Esophagus squamous epithelium (tissue), 4 donors: Measurements from ENCODE around the gene RTKN.

Source experiments
- POLR2A ChIP-seq, 4 donors: fragments of 450-650 bp; IDR thresholded peaks; one replicate each; pipeline ENCODE4 v1.6.1; 2017; ENCODE audit warnings: antibody characterized with exemption in 4 of 4, mild to moderate bottlenecking in 4 of 4, moderate library complexity in 3 of 4
- TF ChIP-seq, protein P1 (sequence below), 6 experiments: fragments of 450-650 bp in 4 of 6; fragments of 200-600 bp in 2 of 6; sonication (generic) in 2 of 6; IDR thresholded peaks; one replicate each; pipeline ENCODE4 v1.5.1; 2016 to 2019; ENCODE audit warnings: antibody characterized with exemption in 6 of 6, mild to moderate bottlenecking in 4 of 6, moderate library complexity in 4 of 6

DNA sequence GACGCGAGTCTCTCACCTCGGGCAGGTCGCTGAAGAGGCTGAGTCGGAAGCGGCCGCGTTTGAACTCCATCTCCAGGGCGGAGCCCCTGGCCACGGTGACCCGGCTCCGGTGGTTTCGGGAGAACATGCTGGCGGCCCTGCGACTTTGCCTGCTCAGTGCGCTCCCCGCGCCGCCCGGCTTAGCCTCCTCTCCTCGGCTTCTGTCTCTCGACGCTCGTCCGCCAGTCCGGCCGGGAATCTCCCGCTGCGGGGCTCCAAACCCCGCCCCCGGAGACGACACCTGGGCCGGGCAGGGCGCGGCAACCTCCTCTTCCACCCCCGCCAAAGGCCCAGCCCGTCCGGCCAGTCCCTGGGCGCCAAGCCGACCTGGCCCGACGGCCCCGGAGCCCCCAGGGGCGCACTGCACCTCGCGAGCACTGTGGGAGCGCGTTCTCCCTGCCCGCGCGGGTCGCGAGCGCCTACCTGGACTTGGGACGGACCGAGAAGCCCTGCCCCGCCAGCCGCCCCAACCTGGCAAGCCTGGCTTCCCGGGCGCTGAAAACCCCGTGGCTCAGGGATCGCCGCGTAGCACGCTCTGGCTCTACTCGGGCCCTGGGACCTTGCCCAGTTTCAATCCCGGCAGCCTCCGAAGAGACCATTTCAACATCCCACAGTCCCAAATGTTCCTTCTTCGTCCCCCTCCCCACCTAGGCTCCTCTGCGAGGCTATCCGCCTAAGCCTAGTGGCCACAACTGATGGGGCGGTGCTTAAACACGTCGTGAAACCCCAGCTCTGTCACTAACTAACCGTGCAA is at the start of gene RTKN:
- TF ChIP-seq, protein P1, sequence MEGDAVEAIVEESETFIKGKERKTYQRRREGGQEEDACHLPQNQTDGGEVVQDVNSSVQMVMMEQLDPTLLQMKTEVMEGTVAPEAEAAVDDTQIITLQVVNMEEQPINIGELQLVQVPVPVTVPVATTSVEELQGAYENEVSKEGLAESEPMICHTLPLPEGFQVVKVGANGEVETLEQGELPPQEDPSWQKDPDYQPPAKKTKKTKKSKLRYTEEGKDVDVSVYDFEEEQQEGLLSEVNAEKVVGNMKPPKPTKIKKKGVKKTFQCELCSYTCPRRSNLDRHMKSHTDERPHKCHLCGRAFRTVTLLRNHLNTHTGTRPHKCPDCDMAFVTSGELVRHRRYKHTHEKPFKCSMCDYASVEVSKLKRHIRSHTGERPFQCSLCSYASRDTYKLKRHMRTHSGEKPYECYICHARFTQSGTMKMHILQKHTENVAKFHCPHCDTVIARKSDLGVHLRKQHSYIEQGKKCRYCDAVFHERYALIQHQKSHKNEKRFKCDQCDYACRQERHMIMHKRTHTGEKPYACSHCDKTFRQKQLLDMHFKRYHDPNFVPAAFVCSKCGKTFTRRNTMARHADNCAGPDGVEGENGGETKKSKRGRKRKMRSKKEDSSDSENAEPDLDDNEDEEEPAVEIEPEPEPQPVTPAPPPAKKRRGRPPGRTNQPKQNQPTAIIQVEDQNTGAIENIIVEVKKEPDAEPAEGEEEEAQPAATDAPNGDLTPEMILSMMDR (IDR thresholded peaks at IDR 0.05): peak in 2 of 6 experiments; percentile 16 to 39
- TF ChIP-seq POLR2A (IDR thresholded peaks at IDR 0.05): peak in 2 of 4 donors; percentile 10 to 52
